ENCODE results near the gene INPP4B. TPM values are rescaled to one million over a fixed set of nuclear protein-coding genes. Genes with fewer than 3 reads are reported as not detected.
A peak's percentile ranks its signal among the peaks of the same experiment; 100 is the strongest.
"Not testable (repeated sequence)": the region's sequence is repeated elsewhere in the genome, so short reads cannot be mapped to it uniquely, and the experiment has no call there.

The INPP4B gene
- total RNA-seq, 1 donor from 2014 or later = 12.1 TPM

- DNase-seq (ENCODE audit: missing footprints) (no peak), ATAC-seq (no peak)
- intact Hi-C loops (cut with DNase I) = no loop called here
These were observed 7.3 kb downstream of the INPP4B start for GRCh38 chr4:142838778-142839177.

DNA sequence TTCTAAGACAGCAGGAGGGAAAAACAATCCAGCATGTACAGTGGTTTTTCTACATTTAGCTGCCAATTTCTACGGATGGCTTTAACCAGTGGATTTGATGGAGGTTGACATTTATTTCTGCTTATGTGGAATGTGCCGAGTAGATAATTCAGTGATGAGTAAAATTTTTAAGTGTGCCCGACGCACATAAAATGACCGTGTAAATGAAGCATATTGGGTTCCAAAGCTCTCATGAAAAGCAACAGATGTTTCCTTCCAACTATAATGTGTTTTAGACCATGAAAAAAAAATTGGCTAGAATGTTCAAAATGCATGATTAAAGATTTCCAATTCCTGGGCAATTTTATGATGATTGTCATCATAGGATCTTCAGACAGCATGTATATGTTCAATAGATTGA is 14.1 kb downstream of the INPP4B start:
- DNase-seq (ENCODE audit: missing footprints) (no peak), ATAC-seq (no peak)
- intact Hi-C loops (cut with DNase I) = no loop called here

- ATAC-seq = no peak
- intact Hi-C loops (cut with DNase I) = no loop called here
- no peak for DNase-seq (ENCODE audit: missing footprints)
These were observed 19.4 kb downstream of the INPP4B start for GRCh38 chr4:142826503-142827241.

DNA sequence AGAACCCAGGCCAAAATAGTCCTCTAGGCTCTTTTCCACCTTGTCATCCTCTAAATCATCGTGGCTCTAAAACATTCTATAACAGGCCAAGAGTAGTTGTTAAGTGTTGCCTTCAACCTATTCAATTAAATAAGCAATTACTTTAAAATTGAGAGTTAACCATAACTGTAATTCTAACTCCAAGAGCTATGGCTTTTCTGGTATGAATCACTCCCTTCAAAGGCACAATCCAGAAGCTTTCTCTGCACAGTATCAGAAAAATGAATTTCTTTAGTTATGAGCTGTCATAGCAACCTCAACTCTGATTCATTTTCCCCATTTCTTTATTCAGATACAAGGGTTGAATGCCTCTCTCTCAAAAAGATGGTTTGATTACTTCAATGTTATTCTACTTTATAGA is 21.7 kb downstream of the INPP4B start:
- ATAC-seq (no peak), DNase-seq (ENCODE audit: missing footprints) (no peak)
- intact Hi-C loops (cut with DNase I) = no loop called here

- intact Hi-C loops (cut with DNase I) = no loop called here
- DNase-seq (ENCODE audit: missing footprints) (no peak), ATAC-seq (no peak)
These were observed 22.3 kb downstream of the INPP4B start for GRCh38 chr4:142823796-142824195.

DNA sequence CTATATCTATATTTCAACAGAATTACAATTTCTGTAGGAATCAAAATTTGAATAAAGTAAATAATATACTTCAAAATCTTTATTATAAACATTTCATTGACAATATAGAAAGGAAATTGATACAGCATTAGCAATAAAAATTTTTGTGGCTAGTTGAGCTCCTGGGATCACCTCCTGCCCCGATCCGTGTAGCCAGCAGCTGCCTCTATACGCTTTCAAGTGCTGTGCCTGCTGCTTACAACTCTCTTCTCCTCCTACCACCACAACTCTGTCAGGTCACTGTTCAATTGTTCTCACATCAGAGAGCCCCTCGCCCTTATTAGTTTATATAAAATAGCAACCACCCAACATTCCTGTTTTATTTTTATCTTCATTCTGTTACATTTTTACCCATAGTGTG is 27.6 kb downstream of the INPP4B start:
- intact Hi-C loops (cut with DNase I) = no loop called here
- DNase-seq (ENCODE audit: missing footprints) (no peak), ATAC-seq (no peak)

- no peak for DNase-seq (ENCODE audit: missing footprints)
- no peak for ATAC-seq
- intact Hi-C loops (cut with DNase I) = no loop called here
These were observed 28.1 kb downstream of the INPP4B start for GRCh38 chr4:142818031-142818430.

GRCh38 chr4:142817442-142817841 is 28.7 kb downstream of the INPP4B start:
- DNase-seq (ENCODE audit: missing footprints) (no peak), ATAC-seq (peak; percentile 57)
- intact Hi-C loops (cut with DNase I) = no loop called here

DNA sequence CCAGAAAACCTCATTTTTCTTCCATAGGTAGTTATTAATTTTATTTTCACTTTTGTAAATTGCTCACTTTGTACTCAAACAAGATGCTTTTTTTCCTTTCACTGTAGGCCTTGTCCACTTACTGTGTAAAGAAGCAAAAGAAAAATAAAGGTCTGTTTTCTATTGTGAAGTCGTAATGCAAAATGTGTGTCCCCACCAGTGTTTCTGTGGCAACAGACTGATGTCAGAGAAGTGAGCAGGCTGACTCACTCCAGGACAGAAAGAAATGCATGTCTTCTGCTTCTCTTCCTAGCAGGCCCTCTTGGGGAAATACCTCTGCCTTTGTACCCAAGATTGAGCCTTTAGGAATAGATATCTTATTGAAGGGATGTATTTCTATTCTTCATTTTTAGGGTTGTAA is 30.3 kb downstream of the INPP4B start:
- ATAC-seq (no peak), DNase-seq (ENCODE audit: missing footprints) (no peak)
- intact Hi-C loops (cut with DNase I) = no loop called here

DNA sequence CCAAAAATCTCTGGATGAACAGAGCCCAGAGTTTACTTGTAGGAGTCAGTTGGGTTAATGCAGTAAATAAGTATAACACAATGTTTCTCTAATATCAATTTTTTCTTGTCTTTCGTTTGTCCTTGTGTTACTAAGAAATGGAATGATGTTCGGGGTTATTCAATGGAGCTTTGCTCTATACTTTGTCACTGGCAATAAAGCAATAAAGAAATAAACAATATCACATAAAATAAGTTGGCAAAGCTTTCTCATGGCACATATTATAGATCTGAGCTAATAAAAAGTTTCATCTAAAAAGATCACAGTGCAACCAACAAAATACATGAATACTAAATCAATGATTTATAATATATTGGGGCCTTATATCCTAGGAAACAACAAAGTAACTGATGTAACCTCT is 32.7 kb downstream of the INPP4B start:
- DNase-seq (ENCODE audit: missing footprints) = no peak
- intact Hi-C loops (cut with DNase I) = no loop called here

DNA sequence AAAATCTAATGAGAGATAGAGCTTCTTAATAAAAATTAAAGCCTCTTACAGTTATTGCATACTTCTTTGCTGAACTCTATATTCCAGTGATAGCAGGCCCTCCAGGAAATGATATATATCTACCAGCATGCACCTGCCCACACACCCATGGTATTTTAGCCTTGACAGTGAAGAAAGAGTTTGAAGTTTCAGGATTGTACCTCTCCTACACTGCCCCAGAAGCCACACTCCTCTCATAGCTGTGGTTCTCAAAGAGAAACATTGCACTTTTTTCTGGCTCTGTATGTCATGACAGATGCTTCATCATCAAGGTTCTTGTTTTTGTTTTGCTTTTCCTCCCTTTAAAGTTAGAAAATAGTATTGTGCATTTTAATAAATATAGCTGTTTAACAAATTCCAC is 34.0 kb downstream of the INPP4B start:
- DNase-seq (ENCODE audit: missing footprints) (no peak), ATAC-seq (no peak)
- intact Hi-C loops (cut with DNase I) = no loop called here

More for the DNA sequence above, 32.7 kb downstream of the INPP4B start:
- no peak for ATAC-seq

- no peak for ATAC-seq
- intact Hi-C loops (cut with DNase I) = no loop called here
- peak; percentile 39 for DNase-seq (ENCODE audit: missing footprints)
These were observed 35.1 kb downstream of the INPP4B start for GRCh38 chr4:142811034-142811433.

DNA sequence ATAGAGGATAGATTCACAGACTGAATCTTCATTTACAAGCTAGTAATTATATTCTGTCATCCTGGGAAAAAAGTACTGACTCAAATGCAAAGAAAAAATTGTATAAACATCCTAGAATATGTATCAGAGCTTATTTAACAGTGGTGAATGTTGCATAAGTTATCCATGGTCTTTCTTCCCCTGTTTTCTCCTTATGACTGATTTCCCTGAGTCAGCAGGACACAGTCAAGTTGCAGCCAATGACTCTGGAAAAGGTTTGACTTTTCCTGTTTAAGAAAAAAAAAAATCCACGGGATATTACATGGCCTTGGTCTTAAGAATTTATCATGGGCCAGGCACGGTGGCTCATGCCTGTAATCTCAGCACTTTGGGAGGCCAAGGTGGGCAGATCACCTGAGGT is 36.5 kb downstream of the INPP4B start:
- ATAC-seq (no peak), DNase-seq (ENCODE audit: missing footprints) (no peak)
- intact Hi-C loops (cut with DNase I) = no loop called here

- intact Hi-C loops (cut with DNase I); DNase-seq (ENCODE audit: missing footprints); ATAC-seq: not testable (repeated sequence)
These were observed 42.2 kb downstream of the INPP4B start for GRCh38 chr4:142803879-142804278.

- ATAC-seq (no peak), DNase-seq (ENCODE audit: missing footprints) (no peak)
- intact Hi-C loops (cut with DNase I) = no loop called here
These were observed 44.1 kb downstream of the INPP4B start for GRCh38 chr4:142801966-142802365.

DNA sequence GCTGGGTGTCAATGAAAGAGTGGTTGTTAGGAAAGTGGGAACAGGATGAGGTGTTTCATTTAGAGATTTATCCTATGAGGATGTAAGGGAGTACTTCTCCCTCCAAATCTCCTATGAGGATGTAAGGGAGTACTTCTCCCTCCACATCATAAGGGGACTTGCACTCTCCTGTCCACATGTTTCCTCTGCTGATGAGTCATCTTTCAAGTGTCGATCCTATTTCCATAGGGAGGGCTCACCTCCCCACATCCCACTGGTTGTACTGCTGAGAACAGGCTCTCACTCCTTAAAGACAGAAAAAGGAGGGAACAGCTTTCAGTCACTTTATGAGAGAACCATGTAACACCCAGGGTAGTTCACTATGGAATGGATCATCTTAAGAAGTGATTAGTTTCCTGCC is 65.0 kb downstream of the INPP4B start:
- DNase-seq (ENCODE audit: missing footprints) (no peak), ATAC-seq (no peak)
- intact Hi-C loops (cut with DNase I) = no loop called here

DNA sequence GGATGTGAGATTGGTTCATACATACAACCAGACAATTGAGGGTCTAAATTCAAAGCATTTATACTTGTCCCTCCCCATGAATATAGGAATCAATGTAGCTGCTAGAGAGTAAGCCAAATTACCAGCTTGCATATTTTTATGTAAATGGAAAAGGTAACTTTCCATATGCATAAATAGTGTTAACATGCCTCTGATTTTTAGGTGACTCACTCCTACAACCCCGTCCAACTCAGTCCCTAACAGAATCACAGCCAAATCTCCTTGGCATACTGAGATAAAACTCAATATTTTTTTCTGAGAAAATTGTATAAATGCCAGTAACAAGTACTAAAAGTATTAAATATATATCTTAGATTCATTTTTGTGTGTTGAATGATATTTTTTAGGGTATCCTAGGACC is 67.2 kb downstream of the INPP4B start:
- no peak for DNase-seq (ENCODE audit: missing footprints)
- no peak for ATAC-seq
- intact Hi-C loops (cut with DNase I) = no loop called here

GRCh38 chr4:142778430-142778829 is 67.7 kb downstream of the INPP4B start:
- intact Hi-C loops (cut with DNase I) = no loop called here
- ATAC-seq (no peak), DNase-seq (ENCODE audit: missing footprints) (no peak)

GRCh38 chr4:142777045-142777743 is 68.9 kb downstream of the INPP4B start:
- intact Hi-C loops (cut with DNase I) = no loop called here
- ATAC-seq = no peak
- no peak for DNase-seq (ENCODE audit: missing footprints)

- DNase-seq (ENCODE audit: missing footprints) = no peak
- ATAC-seq = no peak
- intact Hi-C loops (cut with DNase I) = no loop called here
These were observed 70.1 kb downstream of the INPP4B start for GRCh38 chr4:142776026-142776425.

DNA sequence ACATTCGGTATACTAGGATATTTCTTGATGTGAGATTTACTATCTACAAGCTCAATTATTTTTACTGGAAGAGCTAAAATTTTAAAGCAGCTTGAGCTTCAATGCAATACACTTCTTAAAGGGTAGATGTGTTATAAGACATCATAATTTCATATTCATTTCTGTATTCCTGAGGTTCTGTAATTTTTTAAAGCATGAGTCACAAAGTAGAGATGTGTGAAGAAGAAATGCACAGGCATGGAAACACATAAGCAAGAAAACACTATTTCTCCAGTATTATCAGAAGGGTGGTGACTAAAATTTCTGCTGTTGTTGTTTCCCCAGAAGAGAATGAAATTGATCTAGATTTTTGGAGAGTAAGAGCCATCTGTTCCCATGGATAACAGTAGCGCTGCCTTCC is 72.6 kb downstream of the INPP4B start:
- intact Hi-C loops (cut with DNase I) = no loop called here
- DNase-seq (ENCODE audit: missing footprints) (no peak), ATAC-seq (no peak)
